HTERT RPE-1 (cell line): ENCODE measurements around the gene COLQ.

Source experiments
- in situ Hi-C: fragments of 300-500 bp; cut with MboI; formaldehyde crosslinking; loops from 4 replicates; pipeline ENCODE4 v1.14.3; 2020; ENCODE audit warnings: low sequenced_read_pairs

The COLQ gene

GRCh38 chr3:15520804-15521572 lies 518 bp downstream of the COLQ start:
- in situ Hi-C loops: no loop called here

GRCh38 chr3:15520185-15520584 lies 1.3 kb downstream of the COLQ start:
- in situ Hi-C loops: no loop called here

DNA sequence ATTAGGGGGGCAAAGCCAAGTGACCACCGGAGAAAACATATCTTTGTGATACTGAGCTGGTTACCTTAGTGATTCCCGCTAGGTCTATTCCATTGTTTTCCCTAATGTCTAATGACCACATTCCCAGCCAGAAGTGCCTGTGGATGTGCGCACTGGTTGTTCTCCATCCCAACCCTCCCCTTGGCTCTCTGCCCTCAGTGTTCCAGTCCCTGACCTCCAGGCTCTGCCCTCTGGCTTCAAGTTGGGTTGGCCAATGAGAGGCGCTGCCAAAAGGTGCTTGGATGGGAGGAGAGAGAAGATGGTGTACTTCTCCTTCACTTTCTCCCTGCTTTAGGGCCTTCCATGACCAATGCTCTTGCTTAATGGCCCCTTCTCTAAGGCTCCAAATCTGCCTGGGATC lies 2.4 kb downstream of the COLQ start:
- in situ Hi-C loops: no loop called here

DNA sequence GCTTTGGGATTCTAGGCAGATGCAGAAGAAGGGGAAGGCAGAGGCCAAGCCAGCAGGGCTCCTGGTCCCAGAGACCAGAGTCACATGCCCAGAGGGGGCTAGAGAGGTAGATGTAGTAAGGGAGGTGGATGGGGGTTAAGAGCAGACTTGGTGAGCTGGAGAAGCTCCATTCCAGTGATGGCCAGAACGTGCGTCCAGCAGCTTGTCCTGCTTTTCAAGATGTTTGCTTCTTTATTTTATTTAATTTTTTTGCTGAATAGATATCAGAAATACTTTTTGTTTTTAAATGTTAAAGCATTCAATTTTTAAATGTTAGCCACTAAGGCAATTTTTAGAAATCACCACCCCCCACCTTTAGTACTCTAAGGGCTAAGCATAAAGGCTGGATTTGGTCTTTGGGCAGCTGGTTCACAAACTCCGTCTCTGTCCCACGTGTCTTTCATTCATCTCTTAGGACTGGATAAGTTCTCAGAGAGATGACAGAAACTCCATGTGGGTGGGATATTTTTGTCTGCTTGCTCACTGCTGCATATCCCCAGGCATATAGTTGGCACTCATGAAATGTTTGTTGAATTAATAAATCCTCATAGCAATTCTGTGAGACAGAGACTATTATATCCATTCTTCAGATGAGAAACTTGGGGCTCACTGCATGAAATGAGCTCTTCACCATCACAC lies 6.7 kb downstream of the COLQ start:
- in situ Hi-C loops: no loop called here

DNA sequence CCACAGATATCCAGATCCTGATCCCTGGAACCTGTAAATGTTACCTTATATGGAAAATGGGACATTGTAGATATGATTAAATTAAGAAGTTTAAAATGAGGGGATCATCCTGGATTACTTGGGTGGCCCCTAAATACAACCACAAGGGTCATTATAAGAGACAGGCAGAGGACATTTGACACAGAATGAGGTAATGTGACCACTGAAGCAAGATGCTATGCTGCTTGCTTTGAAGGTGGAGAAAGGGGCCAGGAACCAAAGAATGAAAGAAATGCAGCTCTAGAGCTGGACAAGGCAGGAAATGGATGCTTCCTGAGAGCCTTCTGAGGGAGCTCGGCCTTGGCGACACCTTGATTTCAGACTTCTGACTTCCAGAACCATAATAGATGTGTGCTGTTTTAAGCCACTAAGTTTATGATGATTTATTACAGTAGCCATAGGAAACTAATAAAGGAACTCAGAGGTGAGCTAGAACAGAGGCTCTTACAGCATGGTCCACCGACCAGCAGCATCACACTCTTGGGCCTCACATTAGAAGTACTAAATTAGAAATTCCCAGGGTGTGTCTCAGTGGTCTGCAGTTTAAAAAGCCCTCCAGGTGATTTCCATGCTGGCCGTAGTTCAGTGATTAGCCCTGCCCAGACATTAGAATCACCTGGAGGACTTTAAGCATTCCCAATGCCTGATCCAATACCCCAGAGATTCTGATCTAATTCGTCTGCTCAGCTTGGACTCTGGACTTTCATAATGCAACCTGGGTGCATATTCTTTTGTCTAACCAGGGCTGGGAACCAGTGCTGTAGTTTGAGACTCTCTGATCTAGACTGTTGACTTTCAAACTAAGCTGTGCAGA lies 7.5 kb downstream of the COLQ start:
- in situ Hi-C loops: no loop called here

- in situ Hi-C loops: no loop called here
Measured at GRCh38 chr3:15513116-15513515, 8.4 kb downstream of the COLQ start.

DNA sequence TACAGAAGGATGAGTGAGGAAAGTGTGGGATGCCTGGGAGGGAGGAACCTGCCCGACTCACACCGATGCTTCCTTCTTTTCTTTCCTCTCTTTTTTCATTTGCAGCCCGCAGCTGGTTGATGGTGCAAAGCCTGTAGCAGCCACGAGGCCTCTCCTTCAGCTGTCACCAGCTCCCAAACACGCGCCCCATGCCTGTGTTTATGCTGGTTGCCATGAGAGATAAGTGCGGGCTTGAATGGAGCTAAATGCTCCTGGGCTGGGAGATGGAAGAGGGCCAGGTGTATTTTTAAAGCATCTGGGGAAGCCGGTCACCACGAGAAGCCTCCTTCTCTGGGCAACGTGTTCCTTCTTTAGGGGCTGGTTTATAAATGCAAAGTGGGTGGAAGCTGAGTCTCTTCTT lies 9.3 kb downstream of the COLQ start:
- in situ Hi-C loops: no loop called here

GRCh38 chr3:15511156-15511555 lies 10.3 kb downstream of the COLQ start:
- in situ Hi-C loops: no loop called here

- in situ Hi-C loops: no loop called here
Measured at GRCh38 chr3:15510493-15510892, 11.0 kb downstream of the COLQ start.

- in situ Hi-C loops: no loop called here
Measured at GRCh38 chr3:15506571-15506970, 14.9 kb downstream of the COLQ start.

- in situ Hi-C loops: no loop called here
Measured at GRCh38 chr3:15505479-15506165, 15.9 kb downstream of the COLQ start.

DNA sequence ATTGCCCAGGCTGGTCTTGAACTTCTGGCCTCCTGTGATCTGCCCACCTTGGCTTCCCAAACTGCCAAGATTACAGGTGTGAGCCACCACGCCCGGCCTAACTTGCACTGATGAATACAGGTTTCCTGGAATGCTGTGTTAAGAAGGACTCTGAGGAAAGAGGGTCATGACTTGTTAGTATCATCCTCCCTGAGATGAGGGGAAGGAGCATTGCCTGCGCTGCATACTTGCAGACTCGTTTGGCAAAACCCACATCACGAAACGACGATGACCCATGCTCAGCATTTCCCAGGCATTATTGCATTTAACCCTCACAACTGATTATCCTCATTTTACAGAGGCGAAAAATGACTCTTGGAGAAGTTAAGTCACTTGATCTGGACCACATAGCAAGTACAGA lies 18.9 kb downstream of the COLQ start:
- in situ Hi-C loops: no loop called here

DNA sequence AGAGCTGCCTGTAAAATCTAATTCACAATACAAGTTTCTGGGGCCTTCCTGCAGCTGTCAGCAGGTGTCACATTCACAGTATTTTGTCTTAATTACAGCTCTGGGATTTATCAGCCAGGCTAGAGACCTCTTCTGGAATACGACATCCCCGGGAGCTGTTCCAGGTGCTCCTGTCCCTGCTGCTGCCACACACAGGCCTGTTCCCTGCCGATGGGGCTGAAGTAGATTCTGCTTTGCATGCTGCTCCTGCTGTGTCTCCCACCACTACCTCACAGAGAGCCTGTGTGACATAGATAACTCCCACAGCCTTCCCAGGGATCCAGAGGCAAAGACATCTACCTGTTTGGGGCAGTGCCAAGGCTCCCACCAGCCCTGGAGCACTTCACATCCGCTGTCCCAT lies 20.4 kb downstream of the COLQ start:
- in situ Hi-C loops: no loop called here

GRCh38 chr3:15500107-15500724 lies 21.3 kb downstream of the COLQ start:
- in situ Hi-C loops: no loop called here

DNA sequence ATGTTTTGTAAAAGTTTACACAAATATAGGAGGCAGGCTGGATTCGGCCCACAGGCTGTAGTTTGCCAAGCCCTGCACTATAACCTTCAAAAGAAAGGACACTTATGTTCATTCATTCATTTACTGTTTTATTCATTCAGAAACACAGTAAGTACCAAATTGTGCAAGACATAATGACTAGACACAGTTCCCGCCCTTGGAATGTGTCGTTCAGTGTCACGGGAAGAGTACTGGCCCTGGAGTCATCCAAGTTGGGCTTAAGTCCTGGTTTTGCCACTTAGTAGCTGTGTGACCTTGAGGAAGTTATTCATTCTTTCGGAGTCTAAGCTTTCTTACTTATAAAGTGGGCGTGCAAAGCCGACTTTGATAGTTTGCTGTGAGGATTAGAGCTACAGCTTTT lies 22.0 kb downstream of the COLQ start:
- in situ Hi-C loops: no loop called here

- in situ Hi-C loops: no loop called here
Measured at GRCh38 chr3:15498431-15499214, 22.9 kb downstream of the COLQ start.

DNA sequence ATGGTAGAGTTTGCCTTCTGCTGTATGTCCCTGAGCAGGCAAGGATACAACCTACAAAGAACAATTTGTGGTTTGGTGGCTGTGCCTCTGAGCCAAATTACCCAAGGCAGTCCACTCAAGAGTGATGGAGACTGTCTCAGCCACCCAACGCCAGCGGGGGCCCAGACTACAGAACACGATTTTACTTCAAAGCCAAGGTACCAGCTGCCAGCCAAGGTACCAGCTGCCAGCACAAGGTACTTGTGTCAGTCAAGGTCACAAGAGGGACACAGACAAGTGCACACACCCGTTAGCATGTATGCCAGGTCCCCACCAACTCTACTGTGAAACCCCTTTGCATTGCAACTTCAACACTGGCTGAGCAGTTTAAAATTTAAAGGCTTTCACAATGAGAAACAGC lies 23.5 kb downstream of the COLQ start:
- in situ Hi-C loops: no loop called here

DNA sequence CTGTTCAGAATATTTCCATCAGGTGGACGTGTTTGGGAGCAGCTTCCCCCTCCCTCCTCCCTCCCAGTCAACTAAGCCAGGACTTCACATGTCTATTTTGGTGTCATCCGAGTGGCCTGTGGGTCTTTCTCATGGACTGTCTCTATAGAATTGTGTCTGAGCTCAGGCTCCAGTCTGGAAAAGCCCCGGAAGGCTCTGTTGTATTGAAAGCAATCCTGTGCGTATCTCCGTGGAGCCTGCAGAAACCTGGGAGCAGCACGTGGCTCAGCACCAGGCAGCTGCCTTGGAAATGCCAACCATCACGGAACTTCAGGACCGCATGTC lies 25.2 kb downstream of the COLQ start:
- in situ Hi-C loops: no loop called here

DNA sequence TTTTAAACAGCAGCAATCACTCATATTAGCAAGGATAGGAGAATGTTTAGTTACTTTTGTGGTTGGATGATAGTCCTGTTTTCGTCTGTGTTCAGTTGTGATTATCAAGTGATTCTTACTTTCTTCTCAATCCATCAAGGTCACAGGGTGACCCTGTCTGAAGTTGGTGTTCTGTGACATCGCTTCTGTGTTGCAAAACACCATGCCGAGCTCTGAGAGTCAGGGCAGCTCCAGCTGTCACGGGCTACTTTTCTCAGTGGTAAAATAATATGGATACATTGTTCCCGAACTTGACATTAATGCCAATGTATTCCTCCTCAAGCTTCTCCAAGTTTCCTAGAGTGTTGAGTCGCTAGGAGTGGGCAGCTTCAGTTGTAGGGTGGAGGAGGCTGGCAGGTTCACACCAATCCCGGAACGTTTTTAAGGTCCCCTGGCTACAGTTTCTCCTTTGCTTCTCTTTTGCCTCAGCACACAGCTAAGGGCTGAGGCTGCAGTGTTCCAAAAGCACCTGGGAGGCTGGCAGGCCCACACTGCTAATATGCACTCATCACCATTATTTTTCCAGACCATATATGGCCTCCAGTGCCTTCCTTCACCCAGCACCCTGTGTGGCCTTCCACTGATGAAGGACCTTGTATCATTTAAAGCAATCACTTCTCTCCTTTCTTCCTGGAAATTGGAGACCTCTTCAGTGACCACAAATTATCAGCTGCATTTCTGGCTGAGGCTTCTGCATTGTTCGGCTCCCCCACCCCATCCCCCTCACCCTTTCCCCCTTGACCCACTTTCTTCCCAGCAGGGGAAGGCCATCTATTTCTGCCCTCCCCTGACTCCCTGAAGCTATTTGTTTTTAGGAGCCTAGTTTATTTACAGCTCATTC lies 25.8 kb downstream of the COLQ start:
- in situ Hi-C loops: no loop called here
